Mesenchymal stem cell (in vitro differentiated cells and primary cell): ENCODE data around the gene FLRT2.

ENCODE experiments used
- DNase-seq: peaks from one replicate; pipeline ENCODE4 v3.0.0-alpha.2; 2013
- H2AFZ ChIP-seq: one replicate; pipeline ENCODE4 v1.6.1; 2013; ENCODE audit warnings: low read depth, mild to moderate bottlenecking, control low read depth, inconsistent platforms, low read length, moderate library complexity
- H2AK5ac ChIP-seq: 2 replicates; pipeline ENCODE4 v1.6.1; 2013; ENCODE audit warnings: low read length, moderate library complexity, mild to moderate bottlenecking, inconsistent platforms; ENCODE audit not compliant: severe bottlenecking
- H2BK120ac ChIP-seq: one replicate; pipeline ENCODE4 v1.6.1; 2013; ENCODE audit warnings: low read depth, mild to moderate bottlenecking, inconsistent platforms, low read length, moderate library complexity
- H2BK12ac ChIP-seq, 2 experiments: one replicate each; pipeline ENCODE4 v1.6.1; 2013; ENCODE audit warnings: inconsistent platforms in 2 of 2, low read length in 2 of 2, mild to moderate bottlenecking in 2 of 2, moderate library complexity in 2 of 2, control low read depth in 1 of 2
- H2BK15ac ChIP-seq: one replicate; pipeline ENCODE4 v1.6.1; 2013; ENCODE audit warnings: mild to moderate bottlenecking, low read depth, inconsistent platforms; ENCODE audit not compliant: poor library complexity, severe bottlenecking
- H2BK5ac ChIP-seq: 2 replicates; pipeline ENCODE4 v1.6.1; 2013; ENCODE audit warnings: low read depth, mild to moderate bottlenecking, low read length, control low read depth, inconsistent platforms; ENCODE audit not compliant: poor library complexity, severe bottlenecking
- H3K14ac ChIP-seq, 2 experiments: one replicate each; pipeline ENCODE4 v1.6.1; 2013; ENCODE audit warnings: inconsistent platforms in 2 of 2, low read length in 2 of 2, control low read depth in 1 of 2, mild to moderate bottlenecking in 1 of 2, moderate library complexity in 1 of 2
- H3K18ac ChIP-seq, 2 experiments: one replicate each; pipeline ENCODE4 v1.6.1; 2013; ENCODE audit warnings: inconsistent platforms in 2 of 2, low read length in 2 of 2, control low read depth in 1 of 2, low read depth in 1 of 2, mild to moderate bottlenecking in 1 of 2
- H3K23ac ChIP-seq, 2 experiments: one replicate each; pipeline ENCODE4 v1.6.1; 2013; ENCODE audit warnings: inconsistent platforms in 2 of 2, low read length in 2 of 2, mild to moderate bottlenecking in 2 of 2, moderate library complexity in 2 of 2, control low read depth in 1 of 2
- H3K27ac ChIP-seq: 2 replicates; pipeline ENCODE4 v1.5.1; 2013; ENCODE audit warnings: mild to moderate bottlenecking, moderate library complexity, low read length, control low read depth, inconsistent platforms; ENCODE audit not compliant: poor library complexity, severe bottlenecking
- H3K27me3 ChIP-seq, 2 experiments: 2 replicates each; pipeline versions ENCODE4 v1.6.1 to v1.7.0; 2013; ENCODE audit warnings: low read length in 2 of 2, mild to moderate bottlenecking in 2 of 2, moderate library complexity in 2 of 2, control low read depth in 1 of 2, inconsistent platforms in 1 of 2; ENCODE audit not compliant: control insufficient read depth in 1 of 2, insufficient read depth in 1 of 2
- H3K36me3 ChIP-seq, 2 experiments: 2 replicates each; pipeline versions ENCODE4 v1.6.1 to v1.7.0; 2013; ENCODE audit warnings: low read length in 2 of 2, control low read depth in 1 of 2, inconsistent platforms in 1 of 2, low read depth in 1 of 2, mild to moderate bottlenecking in 1 of 2; ENCODE audit not compliant: insufficient read depth in 2 of 2, control insufficient read depth in 1 of 2
- H3K4ac ChIP-seq, 2 experiments: one replicate each; pipeline ENCODE4 v1.6.1; 2013; ENCODE audit warnings: inconsistent platforms in 2 of 2, low read length in 2 of 2, mild to moderate bottlenecking in 2 of 2, moderate library complexity in 2 of 2, control low read depth in 1 of 2, low read depth in 1 of 2
- H3K4me1 ChIP-seq: 2 replicates; pipeline ENCODE4 v1.6.1; 2013; ENCODE audit warnings: low read depth, low read length, control low read depth; ENCODE audit not compliant: control insufficient read depth, insufficient read depth
- H3K4me2 ChIP-seq: 2 replicates; pipeline ENCODE4 v1.6.1; 2013; ENCODE audit warnings: low read length, mild to moderate bottlenecking, inconsistent platforms; ENCODE audit not compliant: poor library complexity, severe bottlenecking
- H3K4me3 ChIP-seq, 2 experiments: 2 replicates each; pipeline versions ENCODE4 v1.5.1 to v1.7.0; 2013; ENCODE audit warnings: low read length in 2 of 2, mild to moderate bottlenecking in 2 of 2, control low read depth in 1 of 2, low read depth in 1 of 2; ENCODE audit not compliant: insufficient read depth in 1 of 2
- H3K79me1 ChIP-seq: replicated peaks from 2 replicates; pipeline ENCODE4 v1.6.1; 2013; ENCODE audit warnings: mild to moderate bottlenecking, control low read depth, low read length, inconsistent platforms; ENCODE audit not compliant: poor library complexity, severe bottlenecking
- H3K9ac ChIP-seq: 2 replicates; pipeline ENCODE4 v1.7.0; 2013; ENCODE audit warnings: mild to moderate bottlenecking, low read length, moderate library complexity
- H3K9me3 ChIP-seq: 2 replicates; pipeline ENCODE4 v1.7.0; 2013; ENCODE audit warnings: mild to moderate bottlenecking, low read length; ENCODE audit not compliant: control insufficient read depth
- H4K8ac ChIP-seq: one replicate; pipeline ENCODE4 v1.6.1; 2013; ENCODE audit warnings: inconsistent platforms, mild to moderate bottlenecking, low read length, moderate library complexity
- H4K91ac ChIP-seq: one replicate; pipeline ENCODE4 v1.6.1; 2013; ENCODE audit warnings: mild to moderate bottlenecking, low read length, inconsistent platforms
- WGBS: methylation state at CpG from one replicate; pipeline ENCODE4 v1.1.7; 2013; ENCODE audit warnings: mixed read lengths; 5-methylcytosine and 5-hydroxymethylcytosine counted together

FLRT2 gene

GRCh38 chr14:85538636-85539035 lies 8.7 kb downstream of the FLRT2 start:
- Histone ChIP-seq H3K4me1 (no peaks in the 10 kb centered on the region), H2BK120ac (no peak overlapping the region), H4K91ac (no peak overlapping the region), H3K9ac (no peak overlapping the region), H3K4ac (no peak overlapping the region), H3K36me3 (peaks cover under 1 to 23% of the 10 kb centered on the region in 2 experiments), H2AK5ac (no peak overlapping the region), H2BK12ac (no peak overlapping the region), H3K14ac (no peak overlapping the region), H3K27me3 (no peaks in the 10 kb centered on the region), H3K27ac (no peak overlapping the region), H3K79me1 (peaks cover 19% of the 10 kb centered on the region), H2BK15ac (no peak overlapping the region), H3K23ac (no peak overlapping the region), H2BK5ac (no peak overlapping the region), H3K9me3 (no peaks in the 10 kb centered on the region), H3K4me3 (no peak overlapping the region), H4K8ac (no peak overlapping the region), H3K4me2 (no peak overlapping the region), H3K18ac (no peak overlapping the region), H2AFZ (no peak overlapping the region)
- no peak for DNase-seq
- 94% methylated on average over 1 of the region's 2 CpGs for WGBS

- no peak overlapping the region for H3K27ac ChIP-seq
- no peaks in the 10 kb centered on the region for H3K4me1 ChIP-seq
- no peak overlapping the region for H2BK15ac ChIP-seq
- H2AFZ ChIP-seq: no peak overlapping the region
- no peak overlapping the region for H3K18ac ChIP-seq
- H2BK5ac ChIP-seq: no peak overlapping the region
- no peaks in the 10 kb centered on the region for H3K27me3 ChIP-seq
- H3K4me3 ChIP-seq: no peak overlapping the region
- H3K4me2 ChIP-seq: no peak overlapping the region
- H3K14ac ChIP-seq: no peak overlapping the region
- DNase-seq: no peak
- H4K8ac ChIP-seq: no peak overlapping the region
- peaks cover 0 to 31% of the 10 kb centered on the region in 2 experiments for H3K36me3 ChIP-seq
- H4K91ac ChIP-seq: no peak overlapping the region
- H2AK5ac ChIP-seq: no peak overlapping the region
- H2BK120ac ChIP-seq: no peak overlapping the region
- H3K23ac ChIP-seq: no peak overlapping the region
- no peak overlapping the region for H3K9ac ChIP-seq
- no CpG with 5 or more reads among the region's 2 CpGs for WGBS
- H2BK12ac ChIP-seq: no peak overlapping the region
- H3K4ac ChIP-seq: no peak overlapping the region
- peaks cover 16% of the 10 kb centered on the region for H3K79me1 ChIP-seq
- no peaks in the 10 kb centered on the region for H3K9me3 ChIP-seq
These were observed 9.6 kb downstream of the FLRT2 start for GRCh38 chr14:85539510-85539909.

- H2AK5ac ChIP-seq: no peak overlapping the region
- 93% methylated on average over 5 of the region's 5 CpGs for WGBS
- H3K27me3 ChIP-seq: no peaks in the 10 kb centered on the region
- H3K9me3 ChIP-seq: no peaks in the 10 kb centered on the region
- H2BK5ac ChIP-seq: no peak overlapping the region
- H3K9ac ChIP-seq: no peak overlapping the region
- peaks cover 20% of the 10 kb centered on the region for H3K79me1 ChIP-seq
- no peak overlapping the region for H3K4ac ChIP-seq
- H3K36me3 ChIP-seq: peaks cover 0 to 54% of the 10 kb centered on the region in 2 experiments
- H3K4me1 ChIP-seq: no peaks in the 10 kb centered on the region
- H3K18ac ChIP-seq: no peak overlapping the region
- no peak overlapping the region for H2AFZ ChIP-seq
- no peak overlapping the region for H3K27ac ChIP-seq
- no peak overlapping the region for H2BK12ac ChIP-seq
- H2BK15ac ChIP-seq: no peak overlapping the region
- H3K4me2 ChIP-seq: no peak overlapping the region
- H3K23ac ChIP-seq: no peak overlapping the region
- no peak overlapping the region for H3K4me3 ChIP-seq
- H3K14ac ChIP-seq: no peak overlapping the region
- H4K91ac ChIP-seq: peak overlapping the region; percentile 12
- H2BK120ac ChIP-seq: no peak overlapping the region
- DNase-seq: no peak
- H4K8ac ChIP-seq: no peak overlapping the region
These were observed 12.7 kb downstream of the FLRT2 start for GRCh38 chr14:85542623-85543022.

- H3K14ac ChIP-seq: no peak overlapping the region
- no peaks in the 10 kb centered on the region for H3K27me3 ChIP-seq
- no peak for DNase-seq
- no peak overlapping the region for H2BK15ac ChIP-seq
- no peak overlapping the region for H3K18ac ChIP-seq
- no peak overlapping the region for H3K9ac ChIP-seq
- no peak overlapping the region for H3K23ac ChIP-seq
- peaks cover 22% of the 10 kb centered on the region for H3K79me1 ChIP-seq
- H4K8ac ChIP-seq: no peak overlapping the region
- H2BK12ac ChIP-seq: no peak overlapping the region
- no peak overlapping the region for H2BK120ac ChIP-seq
- H3K4me3 ChIP-seq: no peak overlapping the region
- 98% methylated on average over 3 of the region's 3 CpGs for WGBS
- H3K4ac ChIP-seq: no peak overlapping the region
- H3K9me3 ChIP-seq: no peaks in the 10 kb centered on the region
- no peak overlapping the region for H3K4me2 ChIP-seq
- no peak overlapping the region for H2AK5ac ChIP-seq
- no peaks in the 10 kb centered on the region for H3K4me1 ChIP-seq
- H4K91ac ChIP-seq: no peak overlapping the region
- no peak overlapping the region for H2BK5ac ChIP-seq
- no peak overlapping the region for H2AFZ ChIP-seq
- H3K27ac ChIP-seq: no peak overlapping the region
- peaks cover 9 to 82% of the 10 kb centered on the region in 2 experiments for H3K36me3 ChIP-seq
These were observed 15.8 kb downstream of the FLRT2 start for GRCh38 chr14:85545738-85546137.
